HG02885 (cell line): ENCODE measurements around the gene RAB6D.
"Not testable (repeated sequence)": the region's sequence is repeated elsewhere in the genome, so short reads cannot be mapped to it uniquely, and the experiment has no call there.

Experiments
- ATAC-seq: cut with Tn5 transposase; IDR thresholded peaks from one replicate; pipeline ENCODE4 v1.9.1; 2021; ENCODE audit warnings: mild to moderate bottlenecking; ENCODE audit not compliant: unreplicated experiment, poor library complexity

Gene RAB6D

DNA sequence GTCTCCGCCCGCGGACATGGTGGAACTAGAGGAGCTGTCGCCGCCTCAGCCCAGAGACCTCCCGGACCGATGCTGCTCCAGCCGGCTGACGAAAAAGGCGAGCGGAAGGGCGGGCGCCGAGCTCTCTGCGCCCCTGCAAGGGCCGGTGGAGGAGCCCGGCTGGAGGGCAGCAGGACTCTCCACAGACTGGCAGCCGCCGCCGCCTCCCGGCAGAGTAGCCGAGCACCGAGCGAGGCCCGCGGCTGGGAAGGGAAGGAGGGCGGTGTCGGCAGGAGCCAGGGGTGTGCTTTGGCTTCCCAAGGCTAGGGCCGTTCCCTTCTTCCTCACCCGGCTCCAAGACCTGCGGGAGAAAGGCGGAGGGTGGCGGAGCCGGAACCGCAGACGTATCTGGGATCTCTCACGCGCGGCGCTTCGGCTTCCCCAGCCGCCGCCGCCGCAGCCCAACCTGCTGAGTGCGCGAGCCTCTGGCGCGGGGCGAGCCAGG lies at the start of gene RAB6D:
Gene RAB6D (minus strand): TSS at position 466 of the 484 bp plus-strand sequence. CDS start 448 bp downstream, at position 18.
- not testable (repeated sequence) for ATAC-seq

DNA sequence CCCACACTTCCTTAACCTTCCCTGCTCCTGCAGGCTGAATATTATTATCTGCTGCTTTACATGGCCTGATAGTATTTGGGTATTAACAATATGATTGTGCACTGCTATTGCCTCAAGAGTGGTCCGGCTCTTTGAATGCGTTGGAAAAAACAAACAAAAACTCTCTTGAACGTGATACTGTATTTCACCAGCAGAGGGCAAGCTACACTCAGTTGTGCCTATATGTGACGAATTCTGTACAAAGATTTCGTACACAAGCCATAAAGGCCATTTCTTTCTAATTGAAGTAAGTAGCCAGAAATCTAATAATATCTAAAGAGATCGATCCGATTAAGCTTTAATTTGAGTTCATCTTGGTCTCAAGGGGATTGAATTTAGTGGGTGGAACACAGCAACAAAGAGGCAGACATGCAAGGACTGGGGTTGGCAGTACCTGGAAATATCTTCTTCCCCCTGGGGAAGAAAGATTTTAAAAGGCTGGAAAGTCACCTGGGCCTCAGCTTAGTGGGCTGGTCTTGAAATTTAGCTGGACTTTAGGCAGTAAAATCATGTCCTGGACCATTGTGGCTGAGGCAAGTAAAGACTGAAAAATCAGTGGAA lies 49.3 kb upstream of the RAB6D start:
- peak; percentile 73 for ATAC-seq

DNA sequence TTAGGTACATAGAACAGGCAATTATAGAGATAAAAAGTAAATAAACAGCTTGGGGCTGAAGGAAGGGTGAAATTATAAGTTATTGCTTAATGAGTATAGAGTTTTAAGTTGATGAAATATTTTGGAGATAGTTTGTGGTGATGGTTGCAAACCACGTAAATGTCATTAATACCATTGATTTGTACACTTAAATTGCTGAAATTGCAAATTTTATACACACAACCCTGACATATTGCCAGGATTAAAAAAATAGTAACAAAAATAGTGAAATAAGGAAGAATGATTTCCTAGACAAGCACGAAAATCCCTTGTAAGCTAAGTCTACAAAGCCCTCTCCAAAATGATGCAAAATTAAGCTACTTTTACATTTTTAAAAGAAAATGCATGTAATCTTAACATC lies 46.2 kb upstream of the RAB6D start:
- no peak for ATAC-seq

DNA sequence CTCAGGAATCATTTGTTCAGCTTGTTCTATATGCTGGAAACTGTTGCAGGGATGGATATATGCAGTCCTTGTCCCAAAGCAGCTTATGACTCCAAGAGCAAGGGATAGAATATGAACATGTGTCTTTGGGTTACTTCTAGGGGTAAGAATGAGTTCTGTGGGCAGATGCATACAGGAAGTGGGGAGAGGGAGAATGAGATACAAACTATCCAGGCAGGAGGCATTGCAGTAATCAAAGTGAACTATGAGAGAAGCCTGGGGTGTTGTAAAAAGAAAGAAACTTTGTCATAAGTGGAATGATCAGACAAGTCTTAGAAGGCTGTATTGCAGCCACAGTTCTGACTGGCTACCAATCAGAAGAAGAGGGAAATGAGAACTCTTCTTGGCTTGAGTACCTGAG lies 44.8 kb upstream of the RAB6D start:
- no peak for ATAC-seq

DNA sequence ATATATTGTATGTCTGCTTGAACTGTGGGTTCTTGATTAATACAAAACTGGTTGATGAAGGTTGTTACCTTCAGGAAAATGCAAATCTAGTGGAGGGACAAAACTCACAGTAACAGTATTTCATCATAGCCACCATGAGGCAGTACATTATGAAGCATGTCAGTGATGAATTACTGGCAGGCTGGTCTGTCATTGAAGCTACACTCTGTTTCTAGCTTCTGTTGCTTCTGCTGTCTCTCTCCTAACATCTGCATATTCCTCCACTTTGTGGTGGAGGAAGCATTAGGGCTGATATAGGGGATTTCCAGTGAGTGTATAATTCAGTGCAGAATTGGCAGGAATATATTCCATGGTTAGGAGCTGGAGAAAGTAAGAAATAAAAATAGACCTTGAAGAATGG lies 44.2 kb upstream of the RAB6D start:
- ATAC-seq: peak; percentile 37

DNA sequence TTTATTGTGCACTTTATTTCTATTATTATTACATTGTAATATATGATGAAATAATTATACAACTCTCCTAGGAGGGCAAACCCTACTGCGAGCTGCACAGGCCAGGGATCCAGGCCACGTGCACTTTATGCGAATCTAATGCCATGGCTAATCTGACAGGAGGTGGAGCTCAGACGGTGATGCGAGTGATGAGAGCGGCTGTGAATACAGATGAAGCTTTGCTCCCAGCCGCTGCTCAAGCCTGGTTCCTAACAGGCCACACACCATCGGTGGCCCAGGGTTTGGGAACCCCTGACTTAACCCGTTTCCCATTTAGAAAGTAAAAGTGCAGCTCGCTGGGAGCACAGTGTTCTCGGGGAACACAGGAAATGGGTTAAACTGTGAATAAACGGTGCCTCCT lies 40.8 kb upstream of the RAB6D start:
- ATAC-seq: no peak

DNA sequence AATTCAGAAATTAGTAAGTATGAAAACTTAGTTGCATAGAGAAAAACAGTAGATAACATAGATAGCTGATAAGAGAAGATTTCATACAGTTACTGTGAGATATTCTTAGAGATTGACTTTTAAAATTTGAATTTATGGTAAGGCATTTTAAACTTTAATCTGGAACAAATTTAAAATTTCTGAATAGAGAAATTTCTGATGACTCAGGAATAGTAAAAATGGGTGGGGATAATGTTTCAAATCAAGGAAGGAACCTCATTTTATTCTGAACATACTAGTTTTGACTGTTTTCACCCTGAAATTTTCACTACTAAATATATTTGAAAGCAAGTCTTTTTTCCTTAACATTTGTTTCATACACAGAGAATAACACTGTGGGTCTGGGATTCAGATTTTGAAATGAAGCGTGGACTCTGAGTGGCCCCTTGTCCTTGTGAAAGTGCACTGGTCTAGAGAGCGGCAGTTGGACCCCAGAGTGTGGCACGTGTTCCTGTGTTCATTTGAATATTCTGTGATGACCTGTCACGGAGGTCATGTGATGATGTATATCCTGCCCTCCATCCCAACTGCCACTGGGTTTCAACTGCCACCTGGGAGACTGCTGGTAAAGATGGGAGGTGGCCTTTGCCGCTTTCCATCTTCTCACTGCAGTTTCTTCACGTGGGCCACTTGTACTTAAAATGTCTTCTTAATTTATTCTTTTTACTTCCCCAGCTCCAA lies 38.5 kb upstream of the RAB6D start:
- ATAC-seq: no peak

DNA sequence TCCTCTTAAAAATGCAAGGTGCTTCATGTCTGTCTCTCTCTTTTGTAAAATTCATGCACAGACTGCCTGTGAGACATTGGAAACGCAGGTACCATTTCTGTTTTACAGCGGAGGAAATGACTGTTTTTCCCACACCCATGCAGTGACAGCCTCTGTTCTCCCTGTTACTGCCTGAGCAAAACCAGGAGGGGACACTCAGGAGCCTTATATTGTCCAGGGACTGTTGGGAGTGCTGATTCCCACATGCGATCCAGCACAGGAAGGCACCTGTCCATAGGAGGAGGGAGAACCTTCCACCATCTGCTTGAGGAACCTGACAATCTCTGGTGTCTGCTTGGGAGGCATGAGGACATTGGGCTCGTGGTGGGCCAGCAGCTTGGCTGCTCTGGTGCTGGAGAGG lies 36.9 kb upstream of the RAB6D start:
- ATAC-seq: no peak

DNA sequence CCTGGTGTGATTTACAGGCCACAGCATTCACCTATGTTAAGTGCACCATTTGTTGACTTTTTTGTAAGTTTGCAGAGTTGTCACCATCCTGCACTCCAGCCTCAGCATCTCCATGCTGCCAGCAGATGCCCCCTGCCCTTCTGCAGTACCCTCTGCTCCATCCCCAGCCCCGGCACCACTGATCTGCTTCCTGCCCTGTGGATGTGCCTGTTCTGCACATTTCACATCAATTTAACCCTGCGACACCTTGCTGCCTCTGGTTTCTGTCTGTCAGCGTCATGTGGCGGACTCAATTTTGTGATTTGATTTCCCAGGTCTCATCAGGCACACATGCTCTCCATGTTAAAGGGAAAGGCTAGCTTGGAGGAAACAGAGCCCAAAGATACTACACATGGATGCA lies 36.5 kb upstream of the RAB6D start:
- ATAC-seq: not testable (repeated sequence)

DNA sequence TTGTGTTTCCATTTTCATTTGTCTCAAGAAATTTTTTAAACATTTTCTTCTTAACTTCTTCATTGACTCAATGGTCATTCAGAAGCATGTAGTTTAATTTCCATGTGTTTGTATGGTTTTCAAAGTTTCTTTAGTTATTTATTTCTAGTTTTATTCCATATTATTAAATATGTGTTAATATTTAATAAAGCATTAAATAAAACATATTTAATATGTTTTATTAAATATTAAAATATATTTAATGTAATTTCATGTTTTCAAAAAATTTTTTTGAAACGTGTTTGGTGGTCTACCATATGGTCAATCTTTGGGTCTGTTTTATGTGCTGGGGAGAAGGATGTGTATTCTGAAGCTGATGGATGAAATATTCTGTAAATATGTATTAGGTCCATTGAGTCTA lies 32.2 kb upstream of the RAB6D start:
- ATAC-seq: not testable (repeated sequence)

DNA sequence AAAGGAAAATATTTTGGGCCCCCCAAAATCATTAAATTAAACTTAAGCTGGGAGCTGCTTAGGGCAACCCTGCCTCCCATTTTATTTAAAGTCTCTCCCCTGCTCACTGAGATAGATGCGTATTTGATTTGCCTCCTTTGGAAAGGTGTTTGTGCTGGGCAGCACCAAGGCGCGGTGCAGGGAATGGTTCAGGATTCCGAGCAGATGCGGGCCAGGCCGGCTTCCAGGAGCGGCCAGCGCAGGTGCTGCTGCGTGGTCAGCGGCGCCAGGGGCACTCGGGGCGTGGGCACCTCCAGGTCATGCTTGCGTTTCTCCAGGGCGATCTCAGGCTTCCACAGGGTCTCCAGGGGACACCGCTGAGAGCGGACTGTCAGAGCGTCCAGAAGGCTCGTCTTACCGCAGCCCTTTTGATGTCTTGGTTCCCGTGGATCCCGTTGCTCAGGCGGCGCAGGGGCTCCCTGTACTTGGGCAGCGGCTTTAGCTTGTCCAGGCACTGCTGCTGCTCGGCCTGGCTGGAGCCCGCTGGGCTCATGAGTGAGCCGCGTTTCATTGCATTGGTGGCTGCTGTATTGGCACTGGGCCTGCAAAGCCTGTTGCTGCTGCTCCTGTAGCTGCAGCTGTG lies 31.2 kb upstream of the RAB6D start:
- ATAC-seq: not testable (repeated sequence)

DNA sequence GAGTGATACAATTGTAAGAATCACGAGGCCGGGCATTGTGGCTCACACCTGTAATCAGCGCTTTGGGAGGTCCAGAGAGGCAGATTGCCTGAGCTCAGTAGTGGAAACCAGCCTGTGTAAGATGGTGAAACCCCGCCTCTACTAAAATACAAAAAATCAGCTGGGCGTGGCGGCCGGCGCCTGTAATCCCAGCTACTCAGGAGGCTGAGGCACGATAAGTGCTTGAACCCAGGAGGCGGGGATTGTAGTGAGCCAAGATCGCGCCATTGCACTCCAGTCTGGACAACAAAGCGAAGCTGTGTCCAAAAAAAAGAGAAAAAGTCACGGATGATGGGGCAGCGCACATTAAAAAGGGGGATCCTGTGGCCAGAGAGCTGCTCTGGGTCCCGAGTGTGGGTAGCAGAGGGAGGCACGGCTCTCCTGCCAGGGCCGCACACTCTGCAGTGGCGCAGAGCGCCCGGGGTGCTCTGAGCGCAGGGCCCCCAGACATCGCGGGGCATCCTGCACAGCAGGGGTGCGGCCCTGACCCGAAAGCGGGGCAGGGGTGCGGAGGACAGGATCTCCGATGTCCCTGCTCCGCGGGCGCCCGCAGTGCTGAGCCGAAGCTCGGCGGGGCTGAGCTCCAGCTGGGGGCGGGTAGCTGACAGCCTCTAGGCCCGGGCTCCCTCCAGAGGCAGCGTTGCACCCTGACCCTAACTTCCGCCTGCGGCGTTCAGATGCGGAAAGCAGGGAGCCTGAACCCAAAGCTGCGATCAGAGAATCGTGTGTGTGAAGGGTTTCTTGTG lies 30.4 kb upstream of the RAB6D start:
- peak; percentile 90 for ATAC-seq

DNA sequence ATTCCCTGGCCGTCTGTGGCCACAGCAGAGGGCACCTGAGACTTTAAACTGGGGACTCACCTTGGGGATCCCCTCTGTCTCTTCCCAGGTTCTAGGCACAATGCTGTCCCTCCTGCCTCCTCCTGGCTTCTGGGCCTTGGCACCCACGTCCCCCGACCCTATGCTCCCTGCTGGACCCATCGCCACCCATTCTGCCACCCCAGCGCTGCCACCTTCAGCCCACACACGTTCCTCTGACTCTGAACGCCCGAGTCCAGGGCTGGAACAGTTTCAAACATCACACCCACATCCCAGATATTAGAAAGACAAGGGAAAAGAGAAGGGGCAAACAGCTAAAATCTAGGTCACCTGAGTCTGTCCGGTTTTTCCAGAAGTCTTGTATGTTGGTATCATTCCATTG lies 28.0 kb upstream of the RAB6D start:
- ATAC-seq: not testable (repeated sequence)

DNA sequence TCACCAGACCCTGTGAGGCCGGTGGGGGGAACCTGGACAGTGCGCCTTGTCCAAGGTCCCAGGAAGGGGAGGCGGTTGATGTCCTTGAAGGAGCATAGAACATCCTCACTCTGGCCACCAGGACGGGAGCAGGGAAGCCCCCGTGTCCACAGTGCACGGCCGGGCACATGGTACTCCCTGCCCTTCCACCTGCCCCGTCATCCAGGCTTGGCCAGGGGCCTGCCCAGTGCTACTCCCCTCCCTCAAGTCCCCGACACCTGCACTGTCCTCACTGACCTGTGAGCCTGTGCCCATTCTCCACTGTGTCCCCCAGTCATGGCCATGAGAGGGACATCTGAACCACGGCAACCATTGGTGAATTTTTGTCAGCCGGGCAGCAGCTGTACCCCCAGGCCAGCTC lies 27.5 kb upstream of the RAB6D start:
- not testable (repeated sequence) for ATAC-seq

DNA sequence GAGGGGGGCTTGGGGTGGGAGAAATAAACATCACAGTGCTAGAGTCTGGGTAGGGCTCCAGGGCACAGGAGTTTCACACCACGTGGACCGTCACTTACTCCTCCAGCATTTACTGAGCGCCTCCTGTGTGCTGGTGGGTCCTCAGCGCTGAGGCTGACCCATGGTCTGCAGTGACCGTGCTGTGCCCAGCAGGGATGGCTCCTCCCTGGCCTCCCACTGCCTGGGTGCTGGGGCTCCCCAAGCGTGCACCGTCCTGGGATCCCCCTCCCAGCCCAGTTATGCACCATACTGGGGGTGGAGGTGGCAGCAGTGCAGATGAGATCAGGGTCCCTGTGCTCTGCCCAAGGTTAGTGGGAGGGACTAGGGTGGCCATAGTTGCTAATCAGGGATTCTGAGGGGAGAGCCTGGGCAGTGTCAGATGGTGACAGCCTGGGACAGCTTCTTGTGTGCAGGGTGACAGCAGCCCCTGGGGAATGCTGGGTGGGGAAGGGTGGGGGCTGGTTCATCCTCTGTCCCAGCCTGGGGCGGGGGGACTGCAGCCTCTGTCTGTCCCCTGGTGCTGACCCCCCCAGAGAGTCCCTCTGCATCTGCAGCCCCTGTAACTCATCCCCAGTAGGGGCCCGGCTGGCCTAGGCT lies 26.6 kb upstream of the RAB6D start:
- ATAC-seq: not testable (repeated sequence)

DNA sequence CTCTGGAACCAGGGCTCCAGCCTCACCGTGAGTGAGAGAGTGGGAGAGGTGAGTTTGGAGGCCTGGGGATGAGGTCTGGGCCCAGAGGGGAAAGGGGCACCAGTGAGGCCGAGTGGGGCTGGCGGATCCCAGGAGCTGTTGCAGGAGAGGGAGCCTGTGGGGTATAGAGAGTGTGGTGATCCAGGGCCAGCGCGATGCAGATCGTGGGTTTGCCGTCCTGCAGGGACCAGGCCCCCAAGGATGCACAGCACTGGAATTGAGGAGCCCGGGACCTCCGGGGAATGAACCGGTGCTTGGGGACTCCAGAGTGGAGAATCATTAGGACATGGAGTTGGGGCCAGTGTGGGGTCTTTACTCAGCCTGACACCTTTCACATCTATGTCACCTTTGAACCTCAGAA lies 25.7 kb upstream of the RAB6D start:
- ATAC-seq: no peak

DNA sequence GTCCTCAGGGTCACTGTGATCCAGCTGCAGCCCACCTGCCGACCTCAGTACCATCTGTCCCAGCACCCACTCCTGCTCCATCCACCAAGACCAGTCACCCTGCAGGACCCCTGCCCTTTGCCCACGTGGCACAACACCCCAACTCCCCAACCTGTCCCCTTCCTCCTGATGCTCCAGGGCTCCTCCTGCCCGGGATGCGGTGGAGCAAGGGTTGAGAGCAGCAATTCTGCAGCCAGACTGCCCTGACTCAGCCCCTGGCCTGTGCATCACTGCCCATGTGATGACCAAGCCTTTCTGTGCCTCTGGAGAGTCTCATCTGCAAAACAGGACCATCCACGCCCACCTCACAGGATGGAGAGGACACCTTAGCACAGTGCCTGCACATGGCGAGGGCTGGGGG lies 24.9 kb upstream of the RAB6D start:
- ATAC-seq: not testable (repeated sequence)

DNA sequence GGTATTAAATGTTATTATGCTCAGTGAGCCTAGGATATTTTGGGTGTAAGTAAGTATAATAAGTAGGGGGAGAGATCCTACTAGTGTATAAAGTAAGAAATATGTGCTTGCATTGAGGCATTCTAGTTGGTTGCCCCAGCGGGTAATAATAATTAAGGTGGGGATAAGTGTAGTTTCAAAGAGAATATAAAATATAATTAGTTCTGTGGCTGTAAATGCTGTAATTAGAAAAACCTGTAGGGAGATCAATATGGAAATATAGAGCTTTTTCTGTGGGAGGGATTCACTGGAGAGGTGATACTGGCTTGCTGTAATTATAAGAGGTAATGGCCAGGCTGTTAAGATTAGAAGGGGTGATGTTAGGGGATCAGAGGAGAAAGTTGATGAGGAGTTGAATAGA lies 9.1 kb upstream of the RAB6D start:
- not testable (repeated sequence) for ATAC-seq

DNA sequence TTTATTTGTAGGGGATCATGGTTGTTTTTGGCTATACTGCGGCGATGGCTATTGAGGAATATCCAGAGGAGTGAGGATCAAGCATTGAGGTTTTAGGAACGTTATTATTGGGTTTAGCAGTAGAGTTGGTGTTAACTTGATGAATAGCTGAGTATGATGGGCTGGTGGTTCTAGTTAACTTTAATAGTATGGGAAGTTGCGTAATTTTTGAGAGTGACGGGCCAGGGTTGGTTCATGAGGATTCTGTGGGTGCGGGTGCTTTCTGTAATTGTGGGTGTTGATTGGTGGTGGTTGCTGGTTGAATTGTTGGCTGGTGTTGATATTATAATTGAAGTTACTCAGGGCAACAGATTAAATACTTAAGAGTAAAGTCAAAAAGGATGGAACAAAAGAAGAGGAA lies 6.0 kb upstream of the RAB6D start:
- ATAC-seq: no peak

DNA sequence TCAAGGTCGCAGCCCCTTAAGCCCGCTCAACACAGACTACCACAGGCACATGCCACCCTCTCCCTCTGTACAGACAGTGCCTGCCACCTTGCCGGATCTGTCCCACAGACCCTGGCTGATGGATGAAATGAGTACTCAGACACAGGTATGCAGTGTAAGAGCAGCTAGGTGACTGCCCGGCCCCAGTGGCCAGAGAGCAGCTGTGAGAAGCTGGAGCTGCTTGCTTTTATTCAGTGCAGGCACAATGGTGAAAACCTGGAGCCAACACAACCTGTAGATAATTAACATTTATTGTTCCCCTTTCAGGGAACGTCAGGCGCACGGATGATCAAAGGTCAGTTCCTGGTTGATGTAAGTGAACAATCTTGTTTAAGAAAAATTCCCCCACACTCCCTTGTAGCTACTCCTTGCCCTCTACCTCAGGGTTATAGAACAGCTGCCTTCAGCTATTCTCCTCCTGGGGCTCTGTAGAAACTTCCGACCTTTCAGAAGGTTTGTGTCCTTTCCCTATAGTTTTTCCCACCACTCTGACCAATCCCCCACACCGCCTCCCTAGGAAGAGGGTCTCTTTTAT lies 4.6 kb upstream of the RAB6D start:
- not testable (repeated sequence) for ATAC-seq
